Urinary bladder (tissue), 4 donors: Measurements from ENCODE around the gene THRA. TPM values are rescaled to one million over a fixed set of nuclear protein-coding genes. Genes with fewer than 3 reads are reported as not detected.

Experiments used
- DNase-seq: peaks from one replicate; pipeline ENCODE4 v3.0.0-alpha.2; 2015; ENCODE audit errors: extremely low spot score
- H3K27ac ChIP-seq: one replicate; pipeline ENCODE4 v1.5.1; 2013; ENCODE audit warnings: low read depth, mild to moderate bottlenecking, moderate library complexity
- H3K36me3 ChIP-seq: one replicate; pipeline ENCODE4 v1.6.1; 2013; ENCODE audit warnings: mild to moderate bottlenecking, moderate library complexity; ENCODE audit not compliant: insufficient read depth
- H3K4me1 ChIP-seq: one replicate; pipeline ENCODE4 v1.6.1; 2013; ENCODE audit warnings: mild to moderate bottlenecking, moderate library complexity; ENCODE audit not compliant: insufficient read depth
- H3K4me3 ChIP-seq: one replicate; pipeline ENCODE4 v1.5.1; 2013; ENCODE audit warnings: low read depth, low read length
- WGBS: extraction: QIAGEN DNeasy Blood & Tissue Kit; methylation state at CpG from one replicate; pipeline ENCODE4 v1.1.7; 2013; 5-methylcytosine and 5-hydroxymethylcytosine counted together
- polyA plus RNA-seq: library from polyadenylated mRNA; stranded (reverse); fragments of 200-250 nt; gene quantifications from one replicate; pipeline ENCODE4 v1.2.3, GENCODE V29; 2013
- total RNA-seq: library from RNA; depleted of rRNA; stranded (reverse); fragments of >200 nt; gene quantifications from one replicate; pipeline ENCODE4 v1.2.3, GENCODE V29; 2014
- donor health status: healthy with polysubstance abuse.
- donor health status: healthy.

THRA gene
- total and polyA plus RNA-seq, 2 donors = 35.5 to 76.3 TPM

DNA sequence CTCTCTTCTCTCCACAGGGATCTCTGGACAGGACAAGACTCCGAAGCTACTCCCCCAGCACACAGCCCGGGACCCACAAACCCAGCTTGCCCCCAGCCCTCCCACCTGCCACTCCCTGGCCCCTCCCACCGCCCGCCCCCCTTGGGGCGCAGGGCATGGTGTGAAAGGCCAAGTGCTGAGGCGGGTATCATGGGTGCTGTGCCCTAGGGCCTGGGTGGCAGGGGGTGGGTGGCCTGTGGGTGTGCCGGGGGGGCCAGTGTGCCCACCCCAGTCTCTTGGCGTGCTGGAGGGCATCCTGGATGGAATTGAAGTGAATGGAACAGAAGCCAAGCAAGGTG, 11.4 kb downstream of the THRA start:
- Histone ChIP-seq H3K4me3 (no peak overlapping the region), H3K36me3 (no peaks in the 10 kb centered on the region), H3K27ac (no peak overlapping the region), H3K4me1 (peaks cover 6% of the 10 kb centered on the region)
- WGBS = 82% methylated on average over 8 of the region's 8 CpGs
- DNase-seq = no peak

DNA sequence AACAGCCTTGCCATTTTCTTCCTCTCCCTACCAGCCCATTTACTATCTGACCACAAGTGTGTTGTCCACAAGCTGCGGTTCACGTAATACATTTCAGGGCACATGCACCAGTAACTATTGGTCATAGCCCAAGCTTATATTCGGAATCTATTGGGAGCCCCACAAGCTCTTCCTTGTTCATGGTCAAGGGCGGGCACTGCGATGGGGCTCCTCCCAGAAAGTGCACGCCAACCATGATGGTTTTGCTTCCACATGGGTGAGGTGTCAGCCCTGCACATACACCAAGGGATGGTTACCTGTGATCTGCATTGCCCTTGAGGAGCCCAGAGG, 12.1 kb downstream of the THRA start:
- 39% methylated on average over 6 of the region's 6 CpGs for WGBS
- no peaks in the 10 kb centered on the region for H3K36me3 ChIP-seq
- peaks cover 6% of the 10 kb centered on the region for H3K4me1 ChIP-seq
- DNase-seq = no peak
- H3K27ac ChIP-seq = peak overlapping the region; percentile 64
- no peak overlapping the region for H3K4me3 ChIP-seq

DNA sequence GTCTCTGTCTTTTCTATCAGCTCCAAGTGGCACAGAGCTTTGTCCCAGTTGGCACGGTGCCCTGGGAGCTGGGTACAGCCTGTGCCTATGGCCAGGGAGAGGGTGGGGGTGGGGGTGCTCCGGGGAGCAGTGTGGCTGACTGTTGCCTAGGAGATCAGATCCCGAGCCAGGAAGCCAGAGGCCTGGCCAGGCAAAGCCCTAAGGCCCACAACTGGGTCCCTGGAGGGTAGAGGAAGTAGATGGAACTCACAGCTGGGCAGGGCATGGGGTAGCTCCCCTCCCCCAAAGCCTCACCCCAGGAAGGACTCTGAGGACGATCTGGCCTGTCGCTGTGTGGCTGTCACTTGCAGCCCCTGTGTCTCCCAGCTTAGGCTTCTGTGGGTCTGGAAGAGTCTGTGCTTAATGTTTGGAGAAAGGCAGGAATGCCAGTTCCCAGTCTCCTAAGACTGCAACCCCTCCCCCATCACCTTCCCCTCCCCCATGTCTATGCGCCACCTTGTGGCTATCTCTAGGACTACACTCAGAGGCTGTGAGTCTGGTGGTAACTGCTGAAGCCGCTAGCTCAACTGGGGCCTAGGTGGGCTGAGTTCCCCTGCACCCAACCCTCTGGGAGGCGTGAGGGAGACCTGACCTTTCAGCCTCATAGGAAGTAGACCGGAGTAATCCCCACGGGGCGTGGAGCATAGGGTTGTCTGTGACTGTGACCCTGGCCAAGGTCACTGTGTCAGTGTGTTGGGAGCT, 12.6 kb downstream of the THRA start:
- 7% methylated on average over 11 of the region's 11 CpGs for WGBS
- DNase-seq = no peak
- Histone ChIP-seq H3K4me1 (peaks cover 6% of the 10 kb centered on the region), H3K36me3 (no peaks in the 10 kb centered on the region), H3K27ac (peak overlapping the region; percentile 64), H3K4me3 (no peak overlapping the region)

- H3K27ac ChIP-seq = peak overlapping the region; percentile 64
- no peak for DNase-seq
- H3K4me1 ChIP-seq = peaks cover 4% of the 10 kb centered on the region
- no peaks in the 10 kb centered on the region for H3K36me3 ChIP-seq
- 42% methylated on average over 8 of the region's 8 CpGs for WGBS
- no peak overlapping the region for H3K4me3 ChIP-seq
Observed at GRCh38 chr17:40075942-40076498, 13.3 kb downstream of the THRA start.

DNA sequence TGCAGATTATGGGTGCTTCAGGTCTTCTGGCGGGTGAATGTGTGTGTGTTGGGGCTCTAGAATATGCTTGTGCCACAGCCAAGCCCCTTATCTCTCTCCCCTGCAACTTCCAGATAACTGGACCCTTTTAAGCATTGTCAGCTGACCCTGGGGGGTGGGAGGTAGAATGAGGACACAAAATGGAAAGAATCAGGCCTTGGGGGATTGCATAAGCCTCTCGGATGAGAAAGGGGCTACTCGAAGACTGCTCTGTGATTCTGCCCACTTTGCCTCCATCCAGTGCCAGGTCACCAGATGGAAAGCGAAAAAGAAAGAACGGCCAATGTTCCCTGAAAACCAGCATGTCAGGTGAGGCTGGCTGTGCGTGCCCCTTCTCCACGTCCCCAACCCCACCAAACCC, 13.8 kb downstream of the THRA start:
- no peak for DNase-seq
- 77% methylated on average over 7 of the region's 7 CpGs for WGBS
- Histone ChIP-seq H3K4me1 (peaks cover 4% of the 10 kb centered on the region), H3K27ac (no peak overlapping the region), H3K4me3 (no peak overlapping the region), H3K36me3 (no peaks in the 10 kb centered on the region)

- Histone ChIP-seq H3K36me3 (no peaks in the 10 kb centered on the region), H3K4me3 (no peak overlapping the region), H3K4me1 (peaks cover 4% of the 10 kb centered on the region), H3K27ac (no peak overlapping the region)
- WGBS = 88% methylated on average over 3 of the region's 3 CpGs
- no peak for DNase-seq
Observed at GRCh38 chr17:40079545-40079944, 16.8 kb downstream of the THRA start.

GRCh38 chr17:40084477-40084876, 21.7 kb downstream of the THRA start:
- Histone ChIP-seq H3K4me3 (no peak overlapping the region), H3K4me1 (no peaks in the 10 kb centered on the region), H3K27ac (no peak overlapping the region), H3K36me3 (peaks cover 4% of the 10 kb centered on the region)
- no peak for DNase-seq
- WGBS = 95% methylated on average over 14 of the region's 14 CpGs

- Histone ChIP-seq H3K4me1 (no peaks in the 10 kb centered on the region), H3K36me3 (peaks cover 4% of the 10 kb centered on the region), H3K27ac (no peak overlapping the region), H3K4me3 (no peak overlapping the region)
- 54% methylated on average over 17 of the region's 17 CpGs for WGBS
- no peak for DNase-seq
Observed at GRCh38 chr17:40086150-40087044, 23.6 kb downstream of the THRA start.

DNA sequence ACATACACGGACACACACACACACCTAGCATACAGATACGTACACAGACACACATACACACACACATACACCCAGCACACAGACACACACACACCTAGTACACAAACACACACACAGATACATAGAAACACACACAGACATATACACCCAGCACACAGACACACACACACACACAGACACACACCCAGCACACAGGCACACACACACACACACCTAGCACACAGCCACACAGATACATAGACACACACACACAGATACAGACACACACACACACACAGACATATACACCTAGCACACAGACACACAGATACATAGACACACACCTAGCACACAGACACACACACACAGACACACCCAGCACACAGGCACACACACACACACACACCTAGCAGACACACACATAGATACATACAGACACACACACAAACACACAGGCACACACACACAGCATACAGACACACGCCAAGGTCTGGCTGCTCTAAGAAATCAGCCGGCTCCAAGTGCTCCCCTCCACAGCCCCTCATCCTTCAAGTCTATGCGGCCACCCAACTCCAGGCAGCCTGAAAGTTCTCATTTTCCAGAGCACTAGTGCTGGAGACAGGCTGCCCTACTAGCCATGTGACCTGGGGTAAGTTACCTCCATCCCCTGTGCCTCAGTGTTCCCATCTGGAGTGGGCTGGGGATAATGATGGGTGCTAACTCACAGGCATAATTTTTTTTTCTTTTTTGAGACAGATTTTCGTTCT, 24.5 kb downstream of the THRA start:
- Histone ChIP-seq H3K4me1 (no peaks in the 10 kb centered on the region), H3K36me3 (peaks cover 4% of the 10 kb centered on the region), H3K27ac (no peak overlapping the region), H3K4me3 (no peak overlapping the region)
- DNase-seq = no peak
- 84% methylated on average over 6 of the region's 6 CpGs for WGBS

DNA sequence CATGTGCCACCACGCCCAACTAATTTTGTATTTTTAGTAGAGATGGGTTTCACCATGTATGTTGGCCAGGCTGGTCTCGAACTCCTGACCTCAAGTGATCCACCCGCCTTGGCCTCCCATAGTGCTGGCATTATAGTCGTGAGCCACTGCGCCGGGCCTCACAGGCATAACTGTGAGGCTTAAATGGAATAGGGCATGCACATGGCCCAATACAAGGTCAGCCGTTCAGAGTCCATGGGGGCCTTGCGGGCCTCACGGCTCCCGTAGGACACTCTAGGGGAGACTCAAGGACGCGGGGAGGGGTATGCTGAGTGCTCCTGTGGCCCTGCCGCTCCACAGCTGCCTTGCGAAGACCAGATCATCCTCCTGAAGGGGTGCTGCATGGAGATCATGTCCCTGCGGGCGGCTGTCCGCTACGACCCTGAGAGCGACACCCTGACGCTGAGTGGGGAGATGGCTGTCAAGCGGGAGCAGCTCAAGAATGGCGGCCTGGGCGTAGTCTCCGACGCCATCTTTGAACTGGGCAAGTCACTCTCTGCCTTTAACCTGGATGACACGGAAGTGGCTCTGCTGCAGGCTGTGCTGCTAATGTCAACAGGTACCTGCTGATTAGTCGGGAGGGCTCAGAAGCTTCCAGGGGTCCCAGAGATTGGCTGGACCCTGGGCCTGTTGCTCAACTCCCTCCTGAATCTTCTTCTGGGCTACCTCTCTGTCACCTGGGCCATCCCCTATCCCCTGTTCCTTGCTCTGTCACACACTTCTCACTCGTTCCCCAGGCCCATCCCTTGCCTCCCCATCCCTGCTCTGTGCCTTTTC, 25.3 kb downstream of the THRA start:
- no peak for DNase-seq
- 88% methylated on average over 28 of the region's 28 CpGs for WGBS
- no peaks in the 10 kb centered on the region for H3K4me1 ChIP-seq
- H3K27ac ChIP-seq = no peak overlapping the region
- no peak overlapping the region for H3K4me3 ChIP-seq
- H3K36me3 ChIP-seq = peaks cover 4% of the 10 kb centered on the region

- 76% methylated on average over 26 of the region's 26 CpGs for WGBS
- no peaks in the 10 kb centered on the region for H3K4me1 ChIP-seq
- no peak for DNase-seq
- H3K27ac ChIP-seq = no peak overlapping the region
- H3K36me3 ChIP-seq = peaks cover 4% of the 10 kb centered on the region
- no peak overlapping the region for H3K4me3 ChIP-seq
Observed at GRCh38 chr17:40089077-40089895, 26.5 kb downstream of the THRA start.
